ENCODE data around the gene SMPD3.

SMPD3 gene

DNA sequence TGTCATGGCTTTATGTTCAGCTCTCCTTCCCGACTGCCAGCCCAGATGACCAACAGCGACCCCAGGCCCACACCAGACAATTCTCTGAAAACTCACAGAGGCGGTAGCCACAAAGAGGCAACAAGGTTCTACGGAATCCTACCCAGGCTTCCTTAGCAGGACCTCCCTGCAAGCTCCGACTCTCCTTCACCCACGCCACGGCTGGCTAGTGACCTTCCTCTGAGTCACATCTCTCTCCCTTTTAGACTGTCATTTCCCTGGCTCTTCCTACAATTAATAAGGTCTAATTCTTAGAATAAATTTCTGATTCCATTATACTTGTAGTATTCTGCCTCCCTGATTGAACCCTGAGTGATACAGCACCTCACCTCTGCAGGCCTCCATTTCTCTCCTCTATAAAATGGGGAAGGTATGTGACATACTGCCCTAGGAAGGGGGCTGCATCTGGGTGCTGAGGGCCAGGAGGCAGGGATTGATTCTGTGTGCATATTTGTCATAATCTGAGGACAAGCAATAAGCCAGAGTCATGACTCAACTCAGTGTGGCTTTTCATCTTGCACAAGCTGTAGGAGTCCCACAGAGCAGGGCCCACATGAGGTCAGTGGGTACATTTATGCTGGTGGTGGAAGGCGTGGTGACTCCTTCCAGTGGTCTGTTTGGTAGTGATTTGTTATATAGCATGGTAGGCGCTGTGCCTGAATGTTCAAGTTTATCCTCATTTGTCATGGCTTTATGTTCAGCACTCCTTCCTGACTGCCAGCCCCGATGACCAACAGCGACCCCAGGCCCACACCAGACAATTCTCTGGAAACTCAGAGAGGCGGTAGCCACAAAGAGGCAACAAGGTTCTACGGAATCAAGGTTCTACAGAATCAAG is 46.2 kb downstream of the SMPD3 start:
- DNase-seq, result no peak

DNA sequence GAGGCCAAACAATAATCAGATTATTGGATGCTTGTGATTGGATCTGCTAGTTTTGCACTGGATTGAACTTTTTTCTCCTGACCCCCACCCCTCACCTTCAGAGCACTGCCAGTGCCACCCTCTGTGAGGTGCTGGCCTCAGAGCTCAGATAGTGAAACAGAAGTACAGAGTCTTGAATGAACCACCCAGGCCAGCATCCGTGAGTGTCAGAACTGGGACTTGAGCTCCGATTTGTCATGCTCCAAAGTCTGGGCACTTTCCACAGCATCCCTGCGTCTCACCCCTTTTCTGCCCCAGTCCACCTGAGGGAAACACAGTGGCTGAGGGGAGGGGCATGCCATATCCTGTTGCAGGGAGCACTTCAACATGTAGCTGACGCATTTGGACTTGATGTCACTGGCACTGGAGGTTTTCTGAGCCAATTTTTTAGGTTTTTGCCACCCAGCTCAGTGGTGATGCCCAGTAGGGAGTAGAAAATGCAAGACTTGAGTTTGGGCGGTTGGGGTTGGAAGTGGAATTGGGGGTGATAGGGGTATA is 47.3 kb downstream of the SMPD3 start:
- DNase-seq, result no peak

DNA sequence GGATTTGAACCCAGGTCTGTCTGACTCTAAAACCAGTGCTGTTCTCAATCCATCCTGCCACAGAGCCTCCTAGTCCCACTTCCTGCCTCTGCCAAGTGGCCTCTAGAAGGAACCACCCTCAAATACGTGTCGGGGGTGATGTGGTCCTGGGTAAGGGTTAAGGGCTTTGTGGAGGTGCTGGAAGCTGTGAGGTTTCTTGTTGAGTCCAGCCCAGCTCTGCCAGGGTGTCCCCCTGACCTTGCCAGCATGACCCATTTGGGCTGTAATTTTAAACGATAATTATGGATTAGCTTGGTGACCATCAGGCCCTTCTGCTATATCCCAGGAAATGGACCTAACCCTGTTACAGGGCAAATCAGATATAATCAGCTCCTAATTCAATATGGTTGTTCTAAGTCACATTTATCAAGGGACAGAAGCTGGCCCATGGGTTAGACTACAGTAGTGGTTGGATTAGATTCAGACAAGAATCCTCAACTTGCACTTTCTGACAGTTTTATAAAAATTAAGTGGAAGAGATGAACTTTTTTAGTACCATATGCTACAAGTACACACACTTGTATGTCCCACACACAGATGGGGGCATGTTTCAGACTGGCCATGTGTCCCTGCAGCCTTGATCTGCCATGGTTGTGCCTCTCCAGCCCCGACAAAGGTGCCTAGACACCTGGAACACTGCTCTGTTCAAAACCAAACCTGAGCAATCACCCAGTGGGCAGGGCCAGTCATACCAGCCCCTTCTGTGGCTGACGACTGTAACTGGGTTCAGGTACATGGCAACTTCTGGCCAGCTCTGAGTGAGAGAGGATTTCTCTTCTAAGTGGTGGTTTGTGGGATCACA is 48.0 kb downstream of the SMPD3 start:
- DNase-seq, result no peak

DNA sequence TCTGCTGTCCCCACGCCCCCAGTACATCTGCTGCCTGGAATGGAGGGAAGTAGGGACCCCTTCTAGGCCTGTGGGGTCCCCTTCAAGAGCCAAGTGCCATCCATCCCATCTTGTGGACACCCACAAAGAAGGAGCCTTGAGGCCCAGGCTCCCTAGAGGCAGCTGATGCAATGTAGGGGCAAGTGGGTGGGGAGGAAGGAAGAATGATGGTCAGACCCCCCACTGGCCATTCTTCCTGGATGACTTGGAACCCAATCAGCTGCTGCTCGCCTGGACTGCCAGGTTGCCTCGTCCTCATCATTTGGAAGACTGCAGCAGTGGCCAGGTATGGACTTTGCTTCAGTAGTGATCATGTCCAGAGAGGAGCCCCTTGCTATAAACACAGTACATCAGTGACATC is 48.9 kb downstream of the SMPD3 start:
- DNase-seq, result no peak

DNA sequence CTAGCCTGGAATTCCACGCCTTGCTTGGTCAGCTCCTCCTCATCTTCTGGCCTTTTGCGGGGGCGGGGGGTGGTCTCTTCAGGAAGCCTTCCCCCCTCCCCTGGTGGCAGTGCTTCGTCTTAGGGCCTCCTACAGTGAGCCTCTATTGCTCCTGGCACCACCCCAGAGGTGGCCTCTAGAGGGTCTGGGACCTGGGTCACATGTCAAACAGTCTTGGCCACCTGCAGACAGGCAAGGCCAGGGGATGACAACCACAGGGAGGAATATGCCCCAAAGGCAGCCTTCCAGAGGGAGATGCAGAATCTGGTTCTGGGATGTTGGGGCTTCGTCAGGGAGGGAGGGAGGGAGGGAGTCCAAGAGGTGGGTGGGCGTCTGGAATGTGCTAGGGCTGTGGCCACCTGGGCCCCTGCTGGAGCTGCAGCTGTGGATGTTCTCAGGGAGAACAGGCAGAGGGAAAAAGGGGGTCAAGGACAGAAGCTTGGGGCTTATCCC is 50.6 kb downstream of the SMPD3 start:
- no peak for DNase-seq

DNA sequence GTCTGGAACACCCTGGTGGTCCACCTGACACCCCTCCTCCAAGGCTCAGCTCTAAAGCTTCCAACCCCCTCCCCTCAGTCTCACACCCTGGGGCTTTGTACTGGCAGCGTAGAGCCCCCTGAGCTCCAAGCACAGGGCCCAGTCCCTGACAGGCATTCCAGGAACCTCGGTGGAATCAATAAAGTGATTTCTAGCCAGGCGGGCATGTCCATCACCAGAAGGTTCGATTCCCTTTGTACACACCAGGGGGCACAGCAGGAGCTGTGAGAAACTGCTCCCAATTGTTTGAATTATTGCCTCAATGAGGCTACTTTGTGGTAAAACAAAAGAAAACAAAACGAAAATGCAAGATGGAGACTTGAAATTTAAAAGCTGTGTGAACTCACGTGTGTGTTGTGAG is 51.8 kb downstream of the SMPD3 start:
- no peak for DNase-seq

DNA sequence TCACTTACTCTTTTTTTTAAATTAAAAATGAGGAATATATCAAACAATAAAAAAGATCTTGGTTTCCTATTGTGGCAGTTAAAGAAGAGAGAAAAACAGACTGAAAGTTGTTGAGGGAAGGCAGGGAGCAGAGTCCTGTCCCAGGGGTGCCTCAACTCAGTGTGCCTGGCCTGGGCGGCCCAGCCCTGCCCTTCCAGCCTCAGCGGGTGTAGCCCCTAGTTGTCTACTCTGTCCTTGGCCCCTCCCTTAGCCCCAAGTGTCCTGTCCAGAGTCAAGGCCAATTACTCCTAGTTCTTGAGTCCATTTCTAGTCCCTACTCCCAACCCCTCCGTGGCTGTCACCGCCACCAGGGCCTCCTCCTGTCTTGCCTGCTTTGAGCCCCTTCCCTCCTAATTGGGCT is 52.5 kb downstream of the SMPD3 start:
- no peak for DNase-seq

DNA sequence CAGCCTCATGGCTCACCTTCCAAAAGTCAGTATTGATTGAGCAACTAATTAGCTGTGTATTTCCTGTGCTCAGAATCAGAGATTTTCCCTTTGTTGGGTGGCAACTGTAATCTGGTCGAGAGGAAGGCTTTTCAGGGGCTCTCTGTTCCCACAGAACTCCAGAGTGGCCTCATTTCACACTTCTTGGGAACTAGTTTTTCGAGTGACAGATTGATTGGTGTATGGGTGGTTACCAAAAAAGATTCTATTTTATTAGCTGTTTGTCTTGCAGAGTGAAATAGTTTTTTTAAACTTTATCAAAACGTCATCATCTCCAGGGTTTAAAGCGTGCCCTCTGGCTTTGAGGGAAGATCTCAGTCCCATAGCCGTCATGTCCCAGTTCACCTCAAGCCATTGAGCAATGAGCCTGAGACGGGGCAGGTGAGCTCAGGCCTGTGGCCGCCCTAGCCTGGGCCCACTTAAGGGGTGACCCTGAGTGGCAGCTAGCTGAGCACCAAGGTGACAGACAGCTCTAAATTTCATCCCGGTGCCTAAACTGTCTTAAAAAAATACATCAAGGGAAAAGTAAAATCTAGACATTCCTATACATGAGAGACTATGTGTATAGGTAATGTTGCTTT is 53.0 kb downstream of the SMPD3 start:
- no peak for DNase-seq

DNA sequence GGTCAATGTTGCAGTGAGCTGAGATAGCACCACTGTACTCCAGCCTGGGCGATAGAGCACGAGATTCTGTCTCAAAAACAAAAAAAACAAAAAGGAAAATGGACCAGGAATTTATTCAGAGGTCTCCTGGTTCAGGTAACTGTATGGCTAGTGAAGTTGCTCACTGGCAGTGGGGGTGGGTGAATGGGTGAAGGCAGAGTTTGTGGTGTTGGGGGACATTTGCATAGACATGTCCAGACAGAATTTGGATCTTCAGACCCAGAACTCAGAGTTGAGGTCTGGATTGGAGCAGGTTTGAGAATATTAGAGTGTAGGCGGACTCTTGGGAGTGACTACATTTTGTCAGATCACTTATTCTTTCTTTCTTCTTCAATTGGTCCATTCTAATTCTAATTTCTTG is 55.0 kb downstream of the SMPD3 start:
- DNase-seq, result no peak

DNA sequence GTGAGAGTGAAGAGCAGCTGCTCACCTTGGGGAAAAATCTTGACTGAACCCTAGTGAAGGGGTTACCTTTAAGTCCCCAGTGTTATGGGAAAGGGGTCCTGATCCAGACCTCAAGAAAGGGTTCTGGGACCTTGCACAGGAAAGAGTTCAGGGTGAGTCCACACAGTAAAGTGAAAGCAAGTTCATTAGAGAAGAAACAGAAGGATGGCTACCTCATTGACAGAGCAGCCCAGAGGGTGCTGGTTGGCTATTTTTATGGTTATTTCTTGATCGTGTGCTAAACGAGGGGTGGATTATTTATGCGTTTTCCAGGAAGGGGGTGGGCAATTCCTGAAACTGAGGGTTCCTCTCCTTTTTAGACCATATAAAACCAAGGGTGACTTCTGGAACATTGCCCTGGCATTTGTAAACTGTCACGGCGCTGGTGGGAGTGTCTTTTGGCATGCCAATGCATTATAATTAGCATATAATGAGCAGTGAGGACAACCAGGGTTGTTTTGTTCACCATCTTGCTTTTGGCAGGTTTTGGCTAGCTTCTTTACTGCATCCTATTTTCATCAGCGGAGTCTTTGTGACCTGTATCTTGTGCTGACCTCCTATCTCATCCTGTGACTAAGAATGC is 58.4 kb downstream of the SMPD3 start:
- DNase-seq, result no peak

DNA sequence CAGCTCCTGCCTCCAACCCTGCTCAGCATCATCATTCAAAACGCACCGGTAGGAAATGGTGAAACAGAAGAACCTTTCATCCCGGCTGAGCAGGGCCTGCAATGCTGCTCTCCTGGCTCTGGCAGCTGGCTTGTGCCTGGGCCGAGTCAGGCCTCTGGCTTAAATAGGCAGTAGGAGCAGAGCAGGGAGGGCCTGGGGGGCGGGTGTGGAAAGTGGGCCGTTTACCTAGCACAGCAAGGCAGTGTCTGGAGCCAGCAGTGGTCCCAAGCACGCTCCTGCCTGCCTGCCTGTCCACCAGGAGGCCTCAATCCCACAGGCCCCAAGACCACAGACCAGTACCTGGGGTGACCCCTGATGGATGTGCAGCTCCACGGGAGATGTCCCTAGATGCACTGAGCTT is 59.3 kb downstream of the SMPD3 start:
- DNase-seq, result no peak

DNA sequence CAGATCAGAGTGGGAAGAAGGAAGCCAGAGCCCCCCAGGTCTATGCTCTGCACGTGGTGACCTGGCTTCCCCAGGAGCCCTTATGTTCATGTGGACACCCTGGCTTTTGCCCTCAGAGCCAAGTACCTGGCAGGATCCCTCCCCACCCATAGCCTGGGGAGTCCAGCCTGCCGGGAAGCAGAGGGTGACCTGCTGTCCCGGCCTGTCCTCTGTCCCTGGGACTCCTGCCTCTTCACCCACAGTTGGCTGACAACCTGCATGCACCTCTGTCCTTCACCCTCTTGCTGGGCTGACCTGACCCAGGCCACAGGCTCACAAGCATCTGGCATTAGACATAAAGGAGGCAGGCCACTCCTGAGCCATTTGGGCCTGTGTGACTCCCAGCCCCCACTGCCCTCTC is 60.2 kb downstream of the SMPD3 start:
- no peak for DNase-seq

DNA sequence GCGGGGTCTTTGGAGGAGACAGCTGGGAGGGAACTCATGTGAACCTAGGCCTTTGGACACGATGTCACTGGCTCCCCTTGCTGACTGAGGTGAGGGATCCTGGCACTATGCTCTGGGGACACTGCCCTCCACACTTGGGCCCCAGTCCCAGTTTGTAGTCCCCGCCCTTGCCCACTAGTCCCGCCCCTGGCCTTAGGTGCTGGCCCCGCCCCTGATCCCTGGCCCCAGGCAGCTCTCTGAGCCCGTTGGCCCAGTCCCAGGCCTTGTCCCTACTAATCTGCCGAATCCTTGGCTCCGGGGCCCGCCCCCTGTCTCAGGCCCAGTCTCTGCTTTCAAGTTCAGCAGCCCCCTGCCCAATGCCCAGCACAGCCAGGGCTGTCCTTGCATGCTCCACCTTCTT is 61.0 kb downstream of the SMPD3 start:
- DNase-seq, result no peak

DNA sequence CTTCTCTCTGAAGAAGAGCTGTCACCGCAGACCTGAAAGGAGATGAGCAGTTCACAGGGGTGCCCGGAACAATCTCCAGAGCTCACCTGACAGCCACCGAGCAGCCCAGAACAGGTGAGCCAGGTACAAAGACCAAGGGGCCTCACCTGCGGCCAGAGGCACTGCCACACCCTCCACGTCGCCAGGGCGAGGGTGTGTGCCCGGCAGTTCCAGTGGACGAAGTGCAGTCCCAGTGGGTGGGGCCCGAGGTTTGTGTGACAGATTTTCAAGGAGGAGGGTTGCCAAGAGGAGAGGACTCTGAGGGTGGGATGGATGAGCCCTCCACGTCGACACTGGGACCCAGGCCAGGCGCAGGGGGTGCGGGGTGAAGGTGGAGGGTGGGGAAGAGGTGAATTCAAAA is 61.7 kb downstream of the SMPD3 start:
- DNase-seq, result no peak

DNA sequence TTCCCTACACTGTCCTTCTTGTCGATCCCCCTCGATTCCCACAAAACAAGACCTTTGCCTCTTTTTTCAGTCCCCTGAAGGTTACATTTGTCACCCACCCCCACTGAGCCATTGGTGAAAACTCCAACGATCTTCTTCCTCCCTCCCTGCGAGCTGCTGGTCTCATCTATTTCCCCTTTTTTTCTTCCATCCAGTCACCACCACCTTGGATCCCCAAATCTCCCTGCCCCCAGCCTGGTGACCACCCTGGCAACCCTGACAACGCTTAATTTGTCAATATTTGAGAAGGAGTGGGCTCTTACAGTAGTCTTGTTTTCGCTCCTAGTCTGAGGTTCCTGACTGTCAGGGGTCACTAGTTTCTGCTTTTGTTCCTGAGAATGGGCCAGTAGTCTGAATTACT is 62.9 kb downstream of the SMPD3 start:
- no peak for DNase-seq

DNA sequence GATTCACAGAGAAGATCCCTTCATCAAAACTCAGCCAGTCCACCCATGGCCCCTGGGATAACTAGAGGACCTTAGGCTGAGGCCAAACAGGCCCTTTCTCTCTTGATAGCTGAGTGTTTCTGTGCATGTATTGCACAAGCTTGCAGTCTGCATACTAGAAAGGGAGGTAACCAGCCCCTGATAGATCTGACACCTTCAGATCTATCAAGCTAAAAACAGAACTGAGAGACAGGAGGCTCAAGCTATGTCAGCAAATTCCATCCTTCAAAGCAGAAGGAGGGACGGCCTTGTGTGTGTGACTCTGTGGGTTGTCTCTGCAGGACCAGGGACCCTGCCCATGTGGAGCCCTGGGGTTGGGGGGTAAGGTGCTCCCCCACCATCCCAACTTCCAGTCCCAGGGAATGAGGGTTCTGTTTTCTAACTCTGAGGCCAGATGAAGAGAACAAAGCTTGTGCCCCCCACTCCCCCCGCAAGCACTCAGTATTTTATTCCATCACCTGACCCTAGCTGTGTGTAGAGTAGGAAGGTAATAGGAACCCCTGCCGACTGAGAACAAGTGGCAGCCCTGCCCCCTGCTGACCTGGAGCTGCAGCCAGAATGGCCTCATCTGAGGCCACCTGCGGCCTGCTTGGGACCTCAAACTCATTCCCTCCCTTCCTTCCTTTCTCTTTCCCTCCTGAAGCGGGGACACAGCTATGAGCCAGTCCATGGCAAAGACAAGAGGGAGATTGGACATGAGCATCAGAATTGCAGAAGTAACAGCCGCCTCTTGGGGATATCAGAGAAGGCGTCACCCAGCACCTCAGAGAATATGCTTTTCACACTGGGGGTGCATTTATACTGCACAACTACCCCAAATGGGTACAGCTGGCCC is 63.8 kb downstream of the SMPD3 start:
- DNase-seq, result no peak

DNA sequence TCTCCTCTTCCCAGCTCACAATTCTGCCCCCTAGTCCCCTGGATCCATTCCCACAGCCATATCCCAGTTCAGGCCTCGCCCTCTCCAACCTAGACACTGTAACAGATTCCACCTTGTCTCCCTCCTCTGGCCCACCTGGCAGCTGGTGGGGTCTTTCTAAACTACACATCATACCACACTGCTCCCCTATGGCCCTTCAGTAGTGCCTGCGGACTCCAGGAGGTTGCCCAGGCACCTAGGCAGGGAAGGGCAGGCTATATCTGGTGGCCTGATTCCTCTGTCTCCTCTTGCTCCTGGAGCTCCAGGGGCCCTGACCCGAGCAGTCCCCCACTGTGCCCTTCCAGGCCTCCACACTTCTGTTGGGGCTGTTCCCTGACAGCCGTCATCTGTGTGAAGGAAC is 64.5 kb downstream of the SMPD3 start:
- no peak for DNase-seq

DNA sequence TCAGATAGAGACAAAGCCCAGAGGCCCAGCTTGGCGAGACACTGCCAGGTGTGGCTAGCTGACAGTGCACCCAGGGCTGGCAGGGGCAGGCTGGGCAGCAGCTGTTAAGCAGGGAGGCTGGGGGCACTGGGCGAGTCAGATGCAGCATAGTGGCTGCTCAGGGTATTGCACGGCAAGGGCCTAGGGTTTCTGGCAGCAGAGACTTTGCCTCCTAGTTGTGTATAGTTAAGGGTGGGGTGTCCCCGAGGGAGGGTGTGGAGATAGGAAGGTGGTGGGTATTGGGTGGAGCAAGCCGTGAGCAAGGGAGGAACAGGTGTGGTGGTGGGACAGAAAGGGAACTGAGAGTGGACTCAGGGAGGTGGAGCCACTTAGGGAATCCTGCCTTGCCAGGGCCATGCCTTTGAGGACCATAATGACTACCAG is 66.0 kb downstream of the SMPD3 start:
- no peak for DNase-seq

DNA sequence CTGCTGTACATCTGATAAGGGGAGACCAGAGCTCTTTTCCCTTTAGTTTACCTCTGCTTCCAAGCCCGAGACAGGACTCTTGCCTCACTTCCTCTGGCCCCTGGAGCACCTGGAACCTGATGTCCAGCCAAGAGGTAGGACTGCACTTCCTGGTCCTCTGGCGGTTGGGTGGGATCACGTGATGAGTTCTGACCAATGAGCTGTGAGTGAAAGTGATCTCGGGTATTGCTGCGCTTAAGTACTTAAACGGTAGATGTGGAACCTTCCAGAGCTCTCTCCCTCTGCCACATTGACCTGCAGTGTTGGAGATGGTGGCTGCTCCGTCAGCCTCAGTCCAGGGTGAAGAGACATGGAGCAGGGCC is 67.0 kb downstream of the SMPD3 start:
- no peak for DNase-seq

DNA sequence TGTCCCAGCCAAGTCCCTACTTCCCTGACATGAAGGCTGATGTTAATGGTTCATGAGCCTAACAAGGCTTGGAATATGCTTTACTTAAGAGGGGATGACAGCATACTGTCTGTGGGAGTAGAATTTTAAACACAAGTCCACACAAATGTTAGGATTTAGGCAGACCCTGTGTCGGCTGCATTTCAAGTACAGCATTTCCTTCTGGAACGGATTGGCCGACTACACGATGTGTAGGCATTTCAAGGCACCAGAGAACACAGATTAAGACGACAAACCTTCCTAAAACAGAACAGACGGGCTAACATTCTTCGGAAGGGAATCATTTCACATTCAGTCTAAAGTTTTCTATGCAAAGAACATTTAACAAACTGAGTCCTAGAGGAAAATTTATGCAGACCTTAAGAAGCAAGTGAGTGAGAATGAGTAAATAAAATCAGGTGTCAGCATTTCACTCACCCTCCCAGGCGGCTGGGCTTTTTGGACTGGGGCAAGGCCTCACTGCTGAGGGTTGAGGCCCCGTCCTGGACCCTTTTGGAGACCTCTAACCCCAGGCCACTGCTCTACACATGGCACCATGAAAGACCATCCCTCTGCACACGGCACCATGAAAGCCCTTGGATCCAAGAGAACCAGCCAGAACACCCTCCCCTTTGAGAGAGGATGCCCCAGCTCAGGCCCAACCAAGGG is 67.5 kb downstream of the SMPD3 start:
- no peak for DNase-seq

DNA sequence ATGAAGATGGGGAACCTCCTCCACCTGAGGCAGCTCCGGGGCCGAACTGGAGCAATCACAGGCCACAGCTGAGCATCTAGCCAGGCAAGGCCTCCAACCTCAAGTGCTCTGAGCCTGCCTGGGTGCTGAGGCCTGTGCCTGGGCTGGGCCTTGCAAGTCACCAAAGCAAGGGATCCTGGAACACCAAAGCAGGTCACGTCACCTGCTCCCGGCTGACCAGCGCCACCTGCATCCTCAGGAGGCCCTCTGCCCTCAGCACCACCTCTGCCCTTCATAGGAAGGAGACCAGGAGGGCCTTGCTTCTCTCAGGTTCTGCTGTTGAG is 68.0 kb downstream of the SMPD3 start:
- DNase-seq, result no peak

Measured in activated CD4-positive, CD25-positive, alpha-beta regulatory T cell treated with anti-CD3 and anti-CD28 coated beads, Interleukin-2, amount 50 U/mL, for 72 hours (primary cell).